H9 (cell line): ENCODE measurements around the gene TNNT2. TPM values are rescaled to one million over a fixed set of nuclear protein-coding genes. Genes with fewer than 3 reads are reported as not detected.

Source experiments
- DNase-seq: peaks from one replicate; pipeline ENCODE4 v3.0.0-alpha.2; 2017
- H2AFZ ChIP-seq: one replicate; pipeline ENCODE4 v1.6.1; 2013; ENCODE audit warnings: mild to moderate bottlenecking, low read length, control low read depth, moderate library complexity
- H2AK5ac ChIP-seq: 2 replicates; pipeline ENCODE4 v1.6.1; 2013; ENCODE audit warnings: low read length, control low read depth, mixed read lengths; ENCODE audit not compliant: insufficient read length
- H2BK120ac ChIP-seq: one replicate; pipeline ENCODE4 v1.6.1; 2013; ENCODE audit warnings: low read depth, mild to moderate bottlenecking, low read length, control low read depth, inconsistent platforms; ENCODE audit not compliant: poor library complexity, severe bottlenecking
- H2BK12ac ChIP-seq: 2 replicates; pipeline ENCODE4 v1.6.1; 2013; ENCODE audit warnings: low read length, control low read depth, mixed read lengths, low read depth; ENCODE audit not compliant: insufficient read length
- H2BK15ac ChIP-seq: 2 replicates; pipeline ENCODE4 v1.6.1; 2013; ENCODE audit warnings: low read depth, low read length, control low read depth
- H2BK20ac ChIP-seq: one replicate; pipeline ENCODE4 v1.6.1; 2013; ENCODE audit warnings: low read depth, mild to moderate bottlenecking, low read length, control low read depth, inconsistent platforms; ENCODE audit not compliant: poor library complexity, severe bottlenecking
- H2BK5ac ChIP-seq: 2 replicates; pipeline ENCODE4 v1.6.1; 2013; ENCODE audit warnings: low read length, control low read depth, mixed read lengths; ENCODE audit not compliant: insufficient read length
- H3K14ac ChIP-seq: 2 replicates; pipeline ENCODE4 v1.6.1; 2013; ENCODE audit warnings: low read length, control low read depth; ENCODE audit not compliant: insufficient read depth
- H3K18ac ChIP-seq: 2 replicates; pipeline ENCODE4 v1.6.1; 2013; ENCODE audit warnings: low read depth, mild to moderate bottlenecking, mixed read lengths, low read length, control low read depth; ENCODE audit not compliant: insufficient read length
- H3K23ac ChIP-seq: 2 replicates; pipeline ENCODE4 v1.6.1; 2013; ENCODE audit warnings: low read length, control low read depth, mixed read lengths, low read depth; ENCODE audit not compliant: insufficient read length
- H3K23me2 ChIP-seq: 2 replicates; pipeline ENCODE4 v1.6.1; 2013; ENCODE audit warnings: low read depth, mild to moderate bottlenecking, mixed read lengths, low read length, control low read depth; ENCODE audit not compliant: insufficient read length, poor library complexity, severe bottlenecking
- H3K27ac ChIP-seq: 2 replicates; pipeline ENCODE4 v1.5.1; 2013; ENCODE audit warnings: low read length, control low read depth, mixed read lengths, low read depth; ENCODE audit not compliant: insufficient read length
- H3K27me3 ChIP-seq: 2 replicates; pipeline ENCODE4 v1.6.1; 2013; ENCODE audit warnings: low read length, control low read depth, inconsistent platforms; ENCODE audit not compliant: insufficient read depth
- H3K4ac ChIP-seq: 2 replicates; pipeline ENCODE4 v1.6.1; 2013; ENCODE audit warnings: low read depth, mild to moderate bottlenecking, control low read depth, inconsistent platforms, low read length, moderate library complexity
- H3K4me1 ChIP-seq: 2 replicates; pipeline ENCODE4 v1.6.1; 2013; ENCODE audit warnings: low read length, control low read depth, inconsistent platforms; ENCODE audit not compliant: insufficient read depth
- H3K4me2 ChIP-seq: 2 replicates; pipeline ENCODE4 v1.6.1; 2013; ENCODE audit warnings: low read length, control low read depth, mixed read lengths; ENCODE audit not compliant: insufficient read length, insufficient read depth
- H3K56ac ChIP-seq: 2 replicates; pipeline ENCODE4 v1.6.1; 2013; ENCODE audit warnings: low read depth, mild to moderate bottlenecking, mixed read lengths, low read length, control low read depth; ENCODE audit not compliant: insufficient read length
- H3K79me1 ChIP-seq: 2 replicates; pipeline ENCODE4 v1.6.1; 2013; ENCODE audit warnings: low read depth, mild to moderate bottlenecking, moderate library complexity, low read length, control low read depth, inconsistent platforms; ENCODE audit not compliant: insufficient read depth, poor library complexity, severe bottlenecking
- H3K79me2 ChIP-seq: 2 replicates; pipeline ENCODE4 v1.6.1; 2013; ENCODE audit warnings: low read length, control low read depth, inconsistent platforms; ENCODE audit not compliant: insufficient read depth
- H3K9ac ChIP-seq: 2 replicates; pipeline ENCODE4 v1.6.1; 2013; ENCODE audit warnings: low read length, control low read depth, mixed read lengths; ENCODE audit not compliant: insufficient read length; ENCODE audit errors: extremely low read depth
- H3K9me3 ChIP-seq: one replicate; pipeline ENCODE4 v1.6.1; 2013; ENCODE audit warnings: low read depth, low read length, inconsistent platforms; ENCODE audit not compliant: control insufficient read depth
- H3T11ph ChIP-seq: one replicate; pipeline ENCODE4 v1.6.1; 2013; ENCODE audit warnings: mild to moderate bottlenecking, low read length, control low read depth, inconsistent platforms
- H4K20me1 ChIP-seq: one replicate; pipeline ENCODE4 v1.6.1; 2013; ENCODE audit not compliant: control insufficient read depth, insufficient read length, insufficient read depth
- H4K5ac ChIP-seq: 2 replicates; pipeline ENCODE4 v1.6.1; 2013; ENCODE audit warnings: low read depth, mild to moderate bottlenecking, mixed read lengths, low read length, control low read depth; ENCODE audit not compliant: insufficient read length
- H4K8ac ChIP-seq: replicated peaks from 2 replicates; pipeline ENCODE4 v1.6.1; 2013; ENCODE audit warnings: low read length, control low read depth, mixed read lengths, low read depth; ENCODE audit not compliant: insufficient read length
- H4K91ac ChIP-seq: 2 replicates; pipeline ENCODE4 v1.6.1; 2013; ENCODE audit warnings: low read depth, mild to moderate bottlenecking, moderate library complexity, mixed read lengths, low read length, control low read depth; ENCODE audit not compliant: insufficient read length
- H3K27ac Mint-ChIP-seq, 3 experiments: 2 replicates in 2 of 3; 3 replicates in 1 of 3; pipeline ENCODE4 v1.8.0; 2020 to 2021; ENCODE audit warnings: mixed read lengths in 3 of 3, mild to moderate bottlenecking in 1 of 3, moderate library complexity in 1 of 3
- H3K27me3 Mint-ChIP-seq: 2 replicates; pipeline ENCODE4 v1.8.0; 2021; ENCODE audit warnings: low read depth, mild to moderate bottlenecking, moderate library complexity, mixed read lengths
- H3K36me3 Mint-ChIP-seq, 3 experiments: 2 replicates in 2 of 3; 3 replicates in 1 of 3; pipeline ENCODE4 v1.8.0; 2020 to 2021; ENCODE audit warnings: low read depth in 3 of 3, mixed read lengths in 3 of 3; ENCODE audit not compliant: insufficient read depth in 1 of 3
- H3K4me1 Mint-ChIP-seq, 2 experiments: 2 replicates each; pipeline ENCODE4 v1.8.0; 2020; ENCODE audit warnings: mixed read lengths in 2 of 2
- H3K4me3 Mint-ChIP-seq, 2 experiments: 2 replicates in 1 of 2; 3 replicates in 1 of 2; pipeline ENCODE4 v1.8.0; 2020 to 2021; ENCODE audit warnings: mild to moderate bottlenecking in 2 of 2, mixed read lengths in 2 of 2, moderate library complexity in 1 of 2
- H3K9me3 Mint-ChIP-seq, 2 experiments: 2 replicates in 1 of 2; 3 replicates in 1 of 2; pipeline ENCODE4 v1.8.0; 2020; ENCODE audit warnings: mild to moderate bottlenecking in 2 of 2, mixed read lengths in 2 of 2, moderate library complexity in 1 of 2
- WGBS: extraction: QIAGEN DNeasy Blood & Tissue Kit; methylation state at CpG from one replicate; pipeline ENCODE4 v1.1.7; 2013; ENCODE audit warnings: missing lambda C conversion rate, low lambda C conversion rate, mixed read lengths; ENCODE audit not compliant: insufficient read length; ENCODE audit errors: extremely low coverage; 5-methylcytosine and 5-hydroxymethylcytosine counted together
- total RNA-seq: library from RNA; stranded (reverse); gene quantifications from 2 replicates; pipeline ENCODE4 v1.2.1, GENCODE V29; 2021
- TF ChIP-seq, protein P1 (sequence below): fragments of 200-600 bp; sonication (generic); conservative IDR thresholded peaks from 3 replicates; pipeline ENCODE4 v1.8.0; 2021; ENCODE audit warnings: antibody characterized with exemption, mild to moderate bottlenecking

TNNT2 gene
- total RNA-seq, 1 experiment from 2014 or later = 8.6 TPM

DNA sequence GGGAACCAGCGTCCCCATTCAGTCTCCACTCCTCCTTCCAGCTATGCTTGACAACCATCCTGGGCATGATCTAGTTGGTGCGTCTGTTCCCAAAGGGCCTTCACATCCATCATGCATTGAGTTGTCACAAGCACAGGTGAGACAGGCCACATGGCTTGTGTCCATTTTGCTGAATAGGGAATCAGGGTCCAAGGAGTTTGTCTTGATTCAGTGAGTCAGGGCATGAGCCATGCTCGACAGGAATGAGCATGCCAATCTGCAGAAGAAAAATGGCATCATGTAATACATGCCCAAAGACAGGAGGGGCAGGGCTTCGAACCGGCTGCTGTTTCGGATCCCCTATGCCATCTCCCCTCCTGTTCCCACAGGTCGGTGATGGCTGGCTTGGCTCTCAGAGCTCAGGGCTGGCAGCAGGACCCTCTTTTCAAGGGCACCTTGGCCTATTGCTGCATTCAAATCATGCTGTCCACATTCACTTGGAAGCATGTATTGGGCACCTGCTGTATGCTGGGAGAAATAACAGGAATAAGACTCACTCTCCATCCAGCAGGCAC is 49.7 kb downstream of the TNNT2 start:
- no peak overlapping the region for H3K4ac ChIP-seq
- no peaks in the 10 kb centered on the region for H3K79me1 ChIP-seq
- no peak overlapping the region for H2BK12ac ChIP-seq
- no peak overlapping the region for H2AFZ ChIP-seq
- no peak overlapping the region for H3K23ac ChIP-seq
- H4K91ac ChIP-seq = no peak overlapping the region
- H2BK5ac ChIP-seq = no peak overlapping the region
- no peak overlapping the region for H3K4me2 ChIP-seq
- no peaks in the 10 kb centered on the region for H3K23me2 ChIP-seq
- H3K9me3 ChIP-seq = no peaks in the 10 kb centered on the region
- H3K27me3 ChIP-seq = no peaks in the 10 kb centered on the region
- no peak overlapping the region for H3K4me3 Mint-ChIP-seq
- WGBS = no CpG with 5 or more reads among the region's 7 CpGs
- H3K36me3 Mint-ChIP-seq = no peaks in the 10 kb centered on the region; a peak in 1 of 7 replicates
- no peak overlapping the region for H4K5ac ChIP-seq
- no peak overlapping the region for H3T11ph ChIP-seq
- no peak overlapping the region for H3K56ac ChIP-seq
- H3K27me3 Mint-ChIP-seq = peaks cover 9% of the 10 kb centered on the region
- no peaks in the 10 kb centered on the region for H3K79me2 ChIP-seq
- H3K27ac Mint-ChIP-seq = no peak overlapping the region
- no peak overlapping the region for H2BK20ac ChIP-seq
- no peaks in the 10 kb centered on the region for H3K9me3 Mint-ChIP-seq
- no peak overlapping the region for H3K9ac ChIP-seq
- TF ChIP-seq, protein P1, sequence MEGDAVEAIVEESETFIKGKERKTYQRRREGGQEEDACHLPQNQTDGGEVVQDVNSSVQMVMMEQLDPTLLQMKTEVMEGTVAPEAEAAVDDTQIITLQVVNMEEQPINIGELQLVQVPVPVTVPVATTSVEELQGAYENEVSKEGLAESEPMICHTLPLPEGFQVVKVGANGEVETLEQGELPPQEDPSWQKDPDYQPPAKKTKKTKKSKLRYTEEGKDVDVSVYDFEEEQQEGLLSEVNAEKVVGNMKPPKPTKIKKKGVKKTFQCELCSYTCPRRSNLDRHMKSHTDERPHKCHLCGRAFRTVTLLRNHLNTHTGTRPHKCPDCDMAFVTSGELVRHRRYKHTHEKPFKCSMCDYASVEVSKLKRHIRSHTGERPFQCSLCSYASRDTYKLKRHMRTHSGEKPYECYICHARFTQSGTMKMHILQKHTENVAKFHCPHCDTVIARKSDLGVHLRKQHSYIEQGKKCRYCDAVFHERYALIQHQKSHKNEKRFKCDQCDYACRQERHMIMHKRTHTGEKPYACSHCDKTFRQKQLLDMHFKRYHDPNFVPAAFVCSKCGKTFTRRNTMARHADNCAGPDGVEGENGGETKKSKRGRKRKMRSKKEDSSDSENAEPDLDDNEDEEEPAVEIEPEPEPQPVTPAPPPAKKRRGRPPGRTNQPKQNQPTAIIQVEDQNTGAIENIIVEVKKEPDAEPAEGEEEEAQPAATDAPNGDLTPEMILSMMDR = no peak
- no peaks in the 10 kb centered on the region for H3K4me1 ChIP-seq
- no peak overlapping the region for H2BK120ac ChIP-seq
- H4K8ac ChIP-seq = no peak overlapping the region
- no peak overlapping the region; the same call in 1 of the 2 replicates for H3K14ac ChIP-seq
- no peak overlapping the region for H3K18ac ChIP-seq
- no peak overlapping the region for H2BK15ac ChIP-seq
- H2AK5ac ChIP-seq = no peak overlapping the region
- DNase-seq = no peak
- no peaks in the 10 kb centered on the region for H4K20me1 ChIP-seq
- 0 out of 4 replicates have a peak, but pooled peaks cover 0 to 2% of the 10 kb centered on the region in 2 experiments for H3K4me1 Mint-ChIP-seq
- H3K27ac ChIP-seq = no peak overlapping the region
